MM.1S (cell line): ENCODE data around the gene SPIN2A.

Experiments
- CTCF ChIP-seq: fragments of 300-600 bp; sonication (generic); IDR thresholded peaks from 2 replicates; pipeline ENCODE4 v1.5.1; 2016; ENCODE audit warnings: antibody characterized with exemption, low read length, mixed read lengths
- EZH2 ChIP-seq: fragments of 300-600 bp; sonication (generic); optimal IDR thresholded peaks from 2 replicates; pipeline ENCODE3; 2017; ENCODE audit warnings: low read depth, mild to moderate bottlenecking, antibody characterized with exemption, low read length, mixed read lengths
- EZH2phosphoT487 ChIP-seq: fragments of 300-600 bp; sonication (generic); IDR thresholded peaks from 2 replicates; pipeline ENCODE4 v1.6.1; 2018; ENCODE audit warnings: antibody characterized with exemption, low read length

GRCh38 chrX:57137501-57137900 lies 304 bp upstream of the SPIN2A start:
- TF ChIP-seq CTCF, result no peak
- no peak for TF ChIP-seq EZH2phosphoT487
- TF ChIP-seq EZH2, result no peak
